Endothelial cell of umbilical vein (primary cell): ENCODE results near the gene RNLS.

Experiments
- EZH2 ChIP-seq: IDR thresholded peaks from 2 replicates; pipeline ENCODE4 v1.6.1; 2012; ENCODE audit warnings: borderline replicate concordance, low read depth, mild to moderate bottlenecking, moderate library complexity, low read length, inconsistent platforms; ENCODE audit not compliant: severe bottlenecking
- TF ChIP-seq, protein P1 (sequence below), 2 donors: IDR thresholded peaks; 1 replicate in 1 of 2; 2 replicates in 1 of 2; pipeline ENCODE4 v1.5.1; 2011; ENCODE audit warnings: low read length in 2 of 2, mild to moderate bottlenecking in 2 of 2, moderate library complexity in 2 of 2, control low read depth in 1 of 2, inconsistent platforms in 1 of 2, low read depth in 1 of 2; ENCODE audit not compliant: insufficient read depth in 1 of 2; ENCODE audit errors: extremely low read depth in 1 of 2

DNA sequence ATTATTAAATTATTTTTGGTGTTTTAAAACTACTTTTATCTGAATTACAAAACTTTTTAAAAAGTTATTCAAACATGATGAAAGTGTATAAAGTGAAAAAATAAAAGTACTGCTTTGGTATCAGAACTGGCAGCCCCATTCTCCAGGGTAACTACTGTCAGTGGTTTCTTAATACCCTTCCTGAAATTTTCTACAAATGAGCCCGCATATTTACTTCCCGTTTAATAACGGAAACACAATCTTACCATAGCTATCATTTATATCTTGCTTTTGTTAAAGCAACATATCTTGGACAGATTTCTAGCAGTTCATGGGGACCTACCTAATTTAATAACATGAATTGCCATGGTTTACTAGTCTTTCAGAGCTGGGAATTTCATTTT lies 249.9 kb downstream of the RNLS start:
- TF ChIP-seq, protein P1, sequence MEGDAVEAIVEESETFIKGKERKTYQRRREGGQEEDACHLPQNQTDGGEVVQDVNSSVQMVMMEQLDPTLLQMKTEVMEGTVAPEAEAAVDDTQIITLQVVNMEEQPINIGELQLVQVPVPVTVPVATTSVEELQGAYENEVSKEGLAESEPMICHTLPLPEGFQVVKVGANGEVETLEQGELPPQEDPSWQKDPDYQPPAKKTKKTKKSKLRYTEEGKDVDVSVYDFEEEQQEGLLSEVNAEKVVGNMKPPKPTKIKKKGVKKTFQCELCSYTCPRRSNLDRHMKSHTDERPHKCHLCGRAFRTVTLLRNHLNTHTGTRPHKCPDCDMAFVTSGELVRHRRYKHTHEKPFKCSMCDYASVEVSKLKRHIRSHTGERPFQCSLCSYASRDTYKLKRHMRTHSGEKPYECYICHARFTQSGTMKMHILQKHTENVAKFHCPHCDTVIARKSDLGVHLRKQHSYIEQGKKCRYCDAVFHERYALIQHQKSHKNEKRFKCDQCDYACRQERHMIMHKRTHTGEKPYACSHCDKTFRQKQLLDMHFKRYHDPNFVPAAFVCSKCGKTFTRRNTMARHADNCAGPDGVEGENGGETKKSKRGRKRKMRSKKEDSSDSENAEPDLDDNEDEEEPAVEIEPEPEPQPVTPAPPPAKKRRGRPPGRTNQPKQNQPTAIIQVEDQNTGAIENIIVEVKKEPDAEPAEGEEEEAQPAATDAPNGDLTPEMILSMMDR (IDR thresholded peaks at IDR 0.05; ENCODE audit: extremely low read depth in 1 of 2, insufficient read depth in 1 of 2, low read depth in 1 of 2, low read length in 2 of 2), result no peak
- no peak for TF ChIP-seq EZH2
